GM18907 (cell line): ENCODE results near the gene KMT2A.
"Not testable (repeated sequence)": the region's sequence is repeated elsewhere in the genome, so short reads cannot be mapped to it uniquely, and the experiment has no call there.

Source experiments
- ATAC-seq: cut with Tn5 transposase; IDR thresholded peaks from one replicate; pipeline ENCODE4 v1.9.1; 2021; ENCODE audit warnings: mild to moderate bottlenecking, moderate library complexity; ENCODE audit not compliant: unreplicated experiment

Gene KMT2A

DNA sequence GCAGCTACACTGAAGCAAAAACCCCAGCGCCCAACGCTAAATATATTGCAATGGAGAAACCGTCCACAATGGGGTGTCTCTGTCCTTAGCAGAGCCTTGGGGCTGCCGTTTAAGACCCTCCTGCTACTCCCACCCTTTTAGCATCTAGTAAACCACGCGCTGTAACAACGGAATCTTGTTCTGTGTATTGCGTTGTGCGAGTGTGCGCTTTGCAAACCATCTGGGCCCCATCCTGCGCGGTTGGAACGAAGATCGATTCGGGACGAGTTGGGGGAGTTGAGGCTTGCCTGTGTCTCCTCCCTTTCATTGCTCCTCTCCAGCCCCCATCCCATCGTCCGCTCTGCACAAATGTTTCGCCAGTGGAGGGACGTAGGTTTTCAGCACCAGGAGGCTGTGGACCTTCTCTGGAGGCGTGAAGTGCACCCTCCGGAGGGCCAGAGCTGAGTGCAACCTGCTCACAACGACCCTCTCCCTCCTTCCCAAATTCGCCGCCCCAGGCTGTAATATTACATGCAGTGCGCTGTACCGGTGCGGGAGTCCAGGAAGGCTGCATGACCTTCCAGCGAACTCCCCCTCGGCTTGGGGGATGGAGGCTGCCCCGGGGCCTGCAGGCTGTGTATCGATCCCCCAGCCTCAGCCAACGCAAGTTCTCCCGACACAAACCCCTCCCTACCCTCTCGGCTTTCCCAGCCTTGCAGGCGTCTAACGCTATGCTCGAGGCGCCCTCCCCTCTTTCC is 1.6 kb upstream of the KMT2A start:
- ATAC-seq, result no peak

- ATAC-seq, result peak; percentile 21
Measured at GRCh38 chr11:118435290-118435892, 901 bp upstream of the KMT2A start.

DNA sequence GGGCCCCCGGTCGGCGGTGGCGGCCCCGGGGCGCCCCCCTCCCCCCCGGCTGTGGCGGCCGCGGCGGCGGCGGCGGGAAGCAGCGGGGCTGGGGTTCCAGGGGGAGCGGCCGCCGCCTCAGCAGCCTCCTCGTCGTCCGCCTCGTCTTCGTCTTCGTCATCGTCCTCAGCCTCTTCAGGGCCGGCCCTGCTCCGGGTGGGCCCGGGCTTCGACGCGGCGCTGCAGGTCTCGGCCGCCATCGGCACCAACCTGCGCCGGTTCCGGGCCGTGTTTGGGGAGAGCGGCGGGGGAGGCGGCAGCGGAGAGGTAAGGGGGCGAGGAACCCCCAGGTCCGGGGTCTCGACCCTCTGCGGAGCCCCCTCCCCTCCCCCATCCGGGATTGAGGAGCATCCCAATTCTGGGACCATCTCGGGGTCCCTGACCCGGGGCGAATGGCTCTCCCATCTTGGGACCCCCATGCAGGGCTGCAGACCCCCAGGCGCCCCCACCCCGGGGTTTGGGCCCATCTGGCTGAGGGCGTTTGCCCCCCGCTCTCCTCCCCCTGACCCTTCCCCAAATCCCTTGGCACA is 431 bp downstream of the KMT2A start:
- peak; percentile 20 for ATAC-seq

DNA sequence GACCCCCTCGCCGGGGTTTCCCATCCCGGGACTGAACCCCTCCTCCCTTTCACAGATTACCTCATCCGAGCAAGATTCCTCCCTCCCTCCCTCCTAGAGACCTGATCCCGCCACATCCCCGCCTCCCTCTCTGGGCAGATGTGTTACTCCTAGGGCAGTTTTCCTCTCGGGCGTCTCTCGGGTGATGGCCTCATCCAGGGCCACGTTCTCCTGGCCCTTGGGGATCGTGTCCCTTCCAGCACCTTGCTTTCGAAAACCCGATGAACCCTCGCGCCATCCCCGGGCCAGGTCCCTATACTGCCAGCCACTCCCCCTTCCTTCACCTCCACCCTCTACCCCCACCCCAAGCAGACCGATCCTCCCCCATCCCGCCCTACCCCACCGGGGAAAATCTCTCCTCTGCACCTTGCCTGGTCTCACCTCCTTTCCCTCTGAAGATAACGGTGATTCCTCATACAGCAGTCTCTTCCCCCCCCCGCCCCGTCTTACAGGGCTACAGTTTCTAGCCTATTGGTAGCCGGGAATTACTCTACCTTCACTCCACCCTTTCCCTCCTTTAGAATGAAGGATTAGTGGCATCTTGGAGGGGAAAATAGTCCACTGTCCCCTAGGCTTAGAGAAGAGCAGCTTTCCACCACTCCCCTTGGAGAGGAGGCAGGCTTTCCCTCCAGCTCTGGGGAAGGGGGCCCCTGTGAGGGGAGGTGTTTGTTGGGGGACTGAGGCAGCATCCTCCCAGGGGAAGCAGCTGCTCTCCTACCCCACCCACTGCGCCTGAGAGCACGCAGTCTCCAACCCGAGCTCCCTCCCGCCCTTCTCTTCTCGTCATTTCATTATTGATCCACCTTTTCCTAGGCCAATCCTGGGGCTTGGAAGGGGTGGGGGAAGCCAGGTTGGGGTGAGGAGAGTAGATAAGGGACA is 1.2 kb downstream of the KMT2A start:
- ATAC-seq, result no peak

GRCh38 chr11:118438314-118438931 is 2.1 kb downstream of the KMT2A start:
- no peak for ATAC-seq

GRCh38 chr11:118439646-118440045 is 3.4 kb downstream of the KMT2A start:
- ATAC-seq, result no peak

GRCh38 chr11:118441770-118442275 is 5.5 kb downstream of the KMT2A start:
- ATAC-seq, result no peak

- no peak for ATAC-seq
Measured at GRCh38 chr11:118442301-118442700, 6.0 kb downstream of the KMT2A start.

DNA sequence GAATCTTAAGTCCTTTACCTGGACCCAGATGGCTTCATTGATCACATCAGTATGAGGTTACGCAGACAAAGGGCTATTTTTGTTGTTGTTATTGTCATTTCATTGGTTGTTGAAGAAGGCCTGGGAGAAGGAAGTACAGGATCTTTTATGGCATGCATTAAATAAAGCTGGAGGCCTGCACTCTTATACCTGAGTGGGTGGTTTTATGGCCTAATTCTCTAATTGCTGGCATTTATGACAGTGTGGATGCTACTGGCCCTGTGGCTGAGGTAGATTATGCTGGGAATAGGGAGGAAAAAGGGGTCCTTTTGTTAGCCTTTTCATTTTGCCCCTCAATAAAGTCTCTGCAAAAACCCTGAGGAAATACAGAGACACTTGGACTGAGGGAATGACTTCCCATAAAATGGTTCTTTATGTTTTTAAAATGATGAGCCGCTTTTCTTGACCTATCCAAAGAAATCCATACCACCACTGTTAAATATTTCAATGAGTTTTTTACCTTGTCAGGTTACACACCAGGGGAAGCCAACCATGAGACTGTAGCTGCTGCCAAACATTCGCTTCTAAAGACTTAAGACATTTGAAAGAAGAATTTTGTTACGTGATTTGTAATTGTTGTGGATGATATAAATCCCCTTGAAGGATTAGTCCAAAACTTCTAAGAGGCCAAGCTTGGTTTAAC is 6.8 kb downstream of the KMT2A start:
- ATAC-seq, result no peak

DNA sequence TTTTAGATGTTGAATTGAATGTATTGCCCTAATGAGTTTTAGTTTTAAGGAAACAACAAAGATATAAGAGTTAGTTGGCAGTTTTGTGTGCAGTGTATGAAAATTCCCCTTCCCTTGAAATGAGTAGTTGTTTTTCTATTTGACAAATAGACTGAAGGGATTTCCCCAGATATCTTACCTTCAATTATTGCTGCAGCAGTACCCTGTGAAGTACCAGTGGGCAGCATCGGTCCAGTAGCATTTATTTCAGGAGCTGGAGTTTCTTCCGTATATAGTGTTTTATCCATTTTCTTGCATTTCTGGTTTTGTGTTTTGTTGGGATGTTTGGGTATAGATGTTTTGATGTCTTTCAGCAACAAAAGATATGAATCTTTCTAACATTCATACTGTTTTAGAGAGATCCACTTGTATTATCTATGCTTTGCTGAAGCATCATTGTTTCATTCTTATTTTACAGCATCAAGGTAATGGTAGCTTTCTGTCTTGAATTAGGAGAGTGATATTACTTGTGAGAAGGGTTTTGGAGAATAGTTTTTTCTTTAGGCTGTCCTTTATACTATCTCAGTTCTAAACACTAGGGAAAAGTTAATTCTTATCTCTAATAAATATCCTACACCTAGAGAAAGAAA is 7.4 kb downstream of the KMT2A start:
- ATAC-seq, result peak; percentile 46

GRCh38 chr11:118447423-118447822 is 11.1 kb downstream of the KMT2A start:
- ATAC-seq, result no peak

DNA sequence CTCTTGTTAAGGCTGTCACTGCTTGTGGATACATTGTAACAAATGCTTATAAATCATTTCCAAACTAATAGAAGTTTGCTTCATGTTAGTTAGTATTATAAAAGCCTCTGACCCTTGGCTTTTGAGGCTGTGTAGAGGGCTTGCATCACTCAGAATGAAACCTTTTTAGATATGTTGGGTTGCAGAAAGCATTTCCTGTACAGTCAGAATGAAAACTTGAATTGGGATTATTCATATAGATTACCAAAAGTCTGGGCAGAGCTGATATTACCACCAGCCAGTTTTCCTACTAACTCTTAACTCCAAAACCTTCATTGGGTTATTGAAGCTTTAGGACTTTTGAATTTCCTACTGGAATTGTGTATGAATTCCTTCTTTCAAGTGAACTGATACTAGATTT is 12.0 kb downstream of the KMT2A start:
- peak; percentile 82 for ATAC-seq

DNA sequence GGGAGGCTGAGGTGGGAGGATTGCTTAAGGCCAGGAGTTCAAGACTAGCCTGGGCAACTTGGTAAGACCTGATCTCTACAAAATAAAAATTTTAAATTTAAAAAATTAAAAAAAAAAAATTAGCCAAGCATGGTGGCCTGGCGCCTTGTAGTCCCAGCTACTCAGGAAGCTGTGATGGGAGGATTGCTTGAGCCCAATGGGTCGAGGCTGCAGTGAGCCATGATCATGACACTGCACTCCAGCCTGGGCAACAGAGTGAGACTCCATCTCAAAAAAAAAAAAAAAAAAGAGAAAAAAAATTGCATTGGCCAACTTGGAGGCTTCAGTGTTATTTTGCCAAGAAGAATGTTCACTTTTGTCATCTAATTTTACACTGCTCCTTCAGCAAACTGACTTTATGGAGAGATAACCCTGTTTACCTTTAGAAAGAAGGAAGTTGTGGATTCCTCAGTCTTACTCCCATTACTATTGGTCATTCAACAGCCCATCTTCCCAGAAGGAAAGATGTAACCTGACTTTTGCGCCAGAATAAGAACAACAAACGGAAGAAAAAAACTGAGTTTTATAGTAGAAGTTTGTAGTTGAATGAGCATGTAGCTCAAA is 13.1 kb downstream of the KMT2A start:
- ATAC-seq, result no peak

DNA sequence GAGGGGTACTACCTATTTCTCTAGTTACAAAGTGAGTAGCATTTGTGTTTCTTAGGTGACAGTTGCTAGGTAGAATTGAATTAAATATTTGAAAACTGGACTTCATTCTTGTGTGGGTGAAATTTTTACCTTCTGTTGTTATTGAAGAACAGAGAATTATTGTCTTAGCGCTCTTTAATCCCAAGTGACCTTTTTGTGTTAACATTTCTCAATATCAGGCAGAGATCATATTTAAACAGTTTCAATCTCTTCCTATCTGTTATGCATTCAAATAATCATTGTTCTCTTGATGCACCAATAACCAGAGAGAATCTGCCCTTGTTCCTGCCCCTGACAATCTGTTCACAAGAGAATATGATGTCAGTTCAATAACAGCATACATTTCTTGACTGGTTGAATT is 14.2 kb downstream of the KMT2A start:
- no peak for ATAC-seq

DNA sequence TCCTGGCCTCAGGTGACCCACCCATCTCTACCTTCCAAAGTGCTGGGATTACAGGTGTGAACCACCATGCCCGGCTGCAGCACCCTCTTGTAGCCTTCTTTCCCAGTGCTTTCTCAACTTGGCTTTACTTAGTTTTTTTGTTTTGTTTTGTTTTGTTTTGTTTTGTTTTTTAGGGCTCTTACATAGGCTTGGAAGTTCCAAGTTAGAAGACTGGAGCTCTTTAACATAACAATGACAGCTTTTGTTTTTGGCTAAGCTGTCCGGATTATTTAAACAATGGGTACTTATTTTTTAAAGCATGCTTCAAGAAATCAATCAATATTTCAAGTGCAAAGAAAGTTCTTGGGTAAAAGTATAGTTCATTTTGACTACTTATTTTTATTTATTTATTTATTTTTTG is 25.9 kb downstream of the KMT2A start:
- ATAC-seq, result no peak

- not testable (repeated sequence) for ATAC-seq
Measured at GRCh38 chr11:118468968-118469367, 32.7 kb downstream of the KMT2A start.

DNA sequence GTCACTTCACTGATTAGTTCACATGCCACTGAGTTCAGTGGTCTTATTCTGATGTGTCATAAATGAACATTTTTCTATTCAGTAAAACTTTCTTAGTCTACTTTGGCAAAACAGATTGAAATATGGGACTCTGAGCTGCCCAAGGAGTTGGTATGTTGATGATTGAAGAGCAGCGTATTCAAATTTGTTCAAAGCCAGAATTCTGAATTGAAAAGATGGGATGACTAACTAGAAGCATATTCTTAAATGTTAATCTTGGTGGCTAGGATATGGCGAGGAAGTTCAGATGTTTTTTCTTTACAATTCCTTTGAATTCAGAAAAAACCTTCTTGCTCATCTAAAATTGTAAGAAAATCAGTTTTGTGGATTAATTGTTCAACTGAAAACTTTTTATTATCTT is 34.7 kb downstream of the KMT2A start:
- no peak for ATAC-seq

- ATAC-seq, result no peak
Measured at GRCh38 chr11:118473537-118473936, 37.2 kb downstream of the KMT2A start.

DNA sequence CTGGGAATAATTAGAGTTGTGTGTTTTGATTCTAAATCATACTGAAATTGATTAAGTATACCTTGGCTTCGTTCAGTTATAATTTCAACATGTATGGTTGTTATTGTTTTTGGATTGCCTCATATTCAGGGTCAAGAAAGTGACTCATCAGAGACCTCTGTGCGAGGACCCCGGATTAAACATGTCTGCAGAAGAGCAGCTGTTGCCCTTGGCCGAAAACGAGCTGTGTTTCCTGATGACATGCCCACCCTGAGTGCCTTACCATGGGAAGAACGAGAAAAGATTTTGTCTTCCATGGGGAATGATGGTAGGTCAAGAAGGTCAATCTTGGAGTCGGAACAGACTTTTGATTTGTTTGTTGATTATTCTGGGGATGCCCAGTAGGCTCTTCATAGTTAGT is 40.4 kb downstream of the KMT2A start:
- no peak for ATAC-seq
